Activated CD4-positive, alpha-beta T cell treated with anti-CD3 and anti-CD28 coated beads, Interleukin-10, Interleukin-2, amounts not matched to agents 100 ng/mL and 50 ng/mL, durations not matched to agents 16 hours and 8 hours (primary cell): ENCODE results near the gene CPNE2.

Source experiments
- DNase-seq: peaks from one replicate; pipeline ENCODE4 v3.0.0-alpha.2; 2020

CPNE2 gene

DNA sequence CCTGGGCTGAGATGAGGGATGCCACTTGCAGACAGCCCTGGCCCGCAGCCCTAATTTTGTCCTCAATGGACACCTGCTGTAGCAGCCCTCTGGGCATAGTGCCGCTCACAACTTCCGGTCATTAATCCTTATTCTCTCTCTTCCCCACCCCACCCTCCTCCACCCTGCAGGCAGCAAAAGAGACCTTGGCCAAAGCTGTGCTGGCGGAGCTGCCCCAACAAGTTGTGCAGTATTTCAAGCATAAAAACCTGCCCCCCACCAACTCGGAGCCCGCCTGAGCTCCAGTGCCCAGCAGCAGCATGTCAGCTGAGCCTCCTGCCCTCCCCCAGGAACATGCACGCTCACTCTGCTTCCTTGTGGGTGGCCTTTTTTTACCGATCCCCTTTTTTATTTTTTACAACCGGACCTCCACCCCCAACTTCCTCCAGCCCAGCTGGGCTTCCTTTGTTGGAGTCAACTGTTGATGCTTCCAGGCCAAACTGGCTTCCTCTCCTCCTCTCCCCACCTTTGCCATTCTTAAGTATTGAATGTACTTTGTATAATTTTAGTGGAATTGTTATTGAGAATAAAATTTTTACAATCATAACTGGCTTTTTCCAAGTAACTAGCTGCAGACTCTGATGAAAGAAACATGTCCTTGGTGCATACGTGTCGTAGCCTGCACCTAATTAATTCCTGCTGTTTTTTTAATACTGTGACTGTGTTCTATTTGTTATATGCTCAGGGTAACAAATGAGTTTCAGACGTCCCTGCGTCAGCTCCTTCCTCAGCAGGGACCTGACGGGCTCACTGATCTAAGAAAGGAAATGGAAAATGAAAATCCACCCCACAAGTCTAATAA, 55.2 kb downstream of the CPNE2 start:
- no peak for DNase-seq

DNA sequence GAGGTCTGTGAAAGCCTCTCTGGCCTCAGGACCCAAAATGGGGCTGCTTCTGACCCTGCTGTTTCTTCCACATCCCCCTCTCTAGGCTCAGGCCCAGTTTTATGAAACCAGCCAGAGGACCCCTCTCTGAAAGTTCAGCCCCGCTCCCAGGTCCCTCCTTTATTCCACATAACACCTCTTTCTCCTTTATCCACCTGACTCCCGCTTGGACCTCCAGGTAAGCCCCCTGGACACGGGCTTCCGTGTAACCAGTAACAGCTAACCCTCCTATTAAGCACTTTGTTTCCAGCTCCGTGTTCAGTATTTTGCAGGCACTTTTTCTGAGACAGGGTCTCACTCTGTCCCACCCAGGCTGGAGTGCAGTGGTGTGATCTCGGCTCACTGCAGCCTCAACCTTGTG, 56.1 kb downstream of the CPNE2 start:
- DNase-seq = no peak

DNA sequence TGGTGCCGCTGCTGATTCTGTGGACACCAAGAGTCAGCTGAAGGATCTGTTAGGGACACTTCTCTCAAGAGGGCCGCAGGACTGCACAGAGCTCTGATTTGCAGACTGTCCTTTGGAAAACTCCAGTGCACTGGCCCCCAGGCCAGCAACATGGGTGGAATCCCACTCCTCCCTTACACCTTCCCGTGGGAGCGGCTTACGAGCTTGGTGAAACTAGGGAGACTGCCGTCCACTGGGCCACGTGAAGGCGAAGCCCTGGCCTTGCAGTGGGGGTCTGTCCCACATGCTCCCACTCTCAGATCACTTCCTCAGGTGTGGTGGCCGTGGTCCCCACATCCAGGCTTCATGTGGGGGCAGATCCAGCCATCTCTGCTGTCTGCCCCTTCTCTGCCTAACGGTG, 57.0 kb downstream of the CPNE2 start:
- DNase-seq = no peak

DNA sequence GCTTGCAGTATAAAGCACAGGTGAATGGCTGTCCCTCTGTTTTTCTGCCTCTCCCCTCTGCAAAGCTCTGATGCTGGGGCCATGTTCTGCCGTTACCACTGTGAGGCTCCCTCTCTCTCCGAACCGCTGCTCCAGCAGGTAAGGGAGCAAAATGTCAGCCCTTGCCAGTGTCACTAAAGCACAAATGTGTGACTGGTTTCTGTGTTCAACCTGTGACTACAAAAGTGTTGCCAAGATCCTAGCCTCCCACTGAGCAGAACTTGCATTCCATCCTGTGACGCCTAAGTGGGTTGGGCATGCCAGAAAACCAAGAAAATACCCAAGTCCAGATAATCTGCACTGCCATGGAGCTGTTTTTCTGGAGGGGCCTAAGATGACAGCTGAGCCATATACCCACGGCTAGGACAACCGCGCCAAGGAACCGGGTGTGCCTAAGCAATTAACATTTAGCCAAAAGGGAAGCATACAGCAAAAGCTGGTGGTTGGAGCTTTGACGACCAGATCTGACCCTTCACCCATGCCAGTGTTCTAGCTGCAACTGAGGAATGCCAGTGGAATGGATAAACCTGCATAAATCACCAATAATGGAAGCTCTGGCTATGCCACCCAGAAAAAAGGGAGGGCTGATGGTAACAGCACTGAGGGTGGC, 58.4 kb downstream of the CPNE2 start:
- no peak for DNase-seq

DNA sequence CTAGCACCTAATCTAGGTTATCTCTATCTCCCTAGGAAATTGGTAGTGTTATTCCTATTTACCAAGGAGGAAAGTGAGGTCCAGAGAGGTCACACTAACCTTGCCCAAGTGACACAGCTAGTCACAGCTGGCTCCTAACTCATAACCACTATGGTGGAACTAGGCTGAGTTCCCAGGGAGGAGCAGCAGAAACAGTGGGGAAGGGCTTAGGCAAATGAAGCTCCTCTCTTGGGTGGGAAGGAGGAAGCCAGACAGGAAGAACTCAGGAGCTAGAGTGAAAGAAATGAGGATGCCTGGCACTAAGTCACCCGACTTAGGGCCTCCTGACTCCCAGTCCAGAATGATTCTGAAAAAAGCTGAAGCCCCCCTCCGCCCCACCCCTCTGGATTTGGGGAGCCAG, 59.0 kb downstream of the CPNE2 start:
- DNase-seq = no peak

DNA sequence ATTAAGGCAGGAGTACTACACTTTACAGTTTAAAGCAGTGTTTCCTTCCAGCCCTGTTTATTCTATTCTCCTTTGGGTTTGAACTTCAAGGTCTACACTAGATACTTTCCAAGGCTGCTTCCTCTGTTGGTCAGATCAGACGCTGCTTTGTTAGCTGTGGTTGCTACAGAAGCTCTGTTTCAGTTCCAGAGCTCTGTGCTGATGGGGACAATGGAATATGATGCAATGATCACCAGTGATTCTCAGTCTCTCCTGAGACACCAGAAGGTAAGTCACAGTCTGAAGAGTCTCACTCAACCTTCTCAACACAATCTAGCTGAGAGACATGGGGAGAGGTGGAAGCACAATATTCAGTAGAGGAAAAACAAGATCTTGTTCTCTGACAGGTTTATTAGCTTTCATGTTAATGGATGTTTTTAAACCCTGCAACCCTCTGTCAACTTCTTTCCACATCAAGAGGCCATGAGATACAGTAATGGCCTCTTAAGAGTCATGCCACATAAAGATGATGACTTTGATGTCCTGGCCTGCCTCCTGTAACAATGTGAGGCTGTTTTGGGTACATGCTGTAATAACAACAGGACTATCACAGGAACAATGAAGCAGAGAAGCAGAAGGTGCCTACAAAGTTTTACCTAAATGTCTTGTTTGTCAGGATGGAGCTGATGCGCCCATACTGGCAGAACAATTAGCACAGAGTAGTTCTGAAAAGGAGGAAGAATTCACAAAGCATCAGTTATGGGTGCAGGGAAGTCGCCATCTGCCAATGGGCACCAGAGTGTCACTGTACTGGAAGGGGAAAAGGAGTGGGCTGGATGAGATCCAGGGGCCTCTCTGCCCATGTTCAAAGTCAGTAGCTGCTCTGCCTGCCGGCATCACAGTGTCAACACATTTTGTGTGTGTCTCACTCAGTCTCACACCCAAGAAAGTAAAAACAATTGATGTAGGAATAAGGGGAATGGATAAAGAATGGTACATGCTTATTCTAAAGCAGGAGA, 60.0 kb downstream of the CPNE2 start:
- DNase-seq = no peak

DNA sequence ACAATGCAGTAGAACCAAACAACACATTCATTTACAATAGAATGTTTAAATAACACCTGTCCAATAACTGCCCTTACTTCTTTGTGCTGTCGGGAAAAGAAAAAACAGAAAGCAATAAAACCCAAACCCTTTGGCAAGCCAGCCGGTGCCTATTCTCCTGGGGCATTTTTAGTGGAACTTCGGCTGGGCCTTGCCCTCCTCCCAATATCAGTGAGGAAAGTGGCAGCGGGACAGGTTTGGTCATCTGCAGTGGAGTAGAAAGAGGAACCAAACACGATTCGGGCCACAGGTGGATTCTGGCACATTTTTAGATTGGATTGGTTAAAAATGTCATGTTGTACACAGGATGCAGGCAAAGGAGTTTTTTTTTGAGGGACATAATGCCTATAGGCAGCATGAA, 61.5 kb downstream of the CPNE2 start:
- DNase-seq = no peak

DNA sequence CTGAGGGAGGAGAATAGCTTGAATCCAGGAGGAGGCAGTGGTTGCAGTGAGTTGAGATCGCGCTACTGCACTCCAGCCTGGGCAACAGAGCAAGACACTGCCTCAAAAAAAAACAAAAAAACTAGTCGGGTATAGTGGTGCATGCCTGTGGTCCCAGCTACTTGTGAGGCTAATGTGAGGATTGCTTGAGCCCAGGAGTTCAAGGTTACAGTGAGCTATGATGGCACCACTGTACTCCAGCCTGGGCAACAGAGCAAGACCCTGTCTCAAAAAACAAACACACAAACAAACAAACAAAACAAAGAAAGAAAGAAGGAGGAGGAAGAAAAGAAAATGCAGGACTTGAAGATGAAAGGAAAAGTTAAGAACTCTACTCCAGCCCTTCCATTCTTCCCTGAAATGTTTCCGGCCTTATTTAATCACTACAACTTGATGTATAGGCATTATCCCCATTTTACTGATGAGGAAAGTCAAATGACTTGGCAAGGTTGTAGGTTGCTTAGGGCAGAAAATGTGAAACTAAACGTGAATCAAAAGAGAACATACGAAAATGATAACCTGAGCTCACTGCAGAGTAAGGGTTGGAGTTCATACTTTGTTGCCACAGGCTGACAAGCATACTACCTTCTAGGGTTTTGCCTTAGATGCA, 63.4 kb downstream of the CPNE2 start:
- DNase-seq = no peak

DNA sequence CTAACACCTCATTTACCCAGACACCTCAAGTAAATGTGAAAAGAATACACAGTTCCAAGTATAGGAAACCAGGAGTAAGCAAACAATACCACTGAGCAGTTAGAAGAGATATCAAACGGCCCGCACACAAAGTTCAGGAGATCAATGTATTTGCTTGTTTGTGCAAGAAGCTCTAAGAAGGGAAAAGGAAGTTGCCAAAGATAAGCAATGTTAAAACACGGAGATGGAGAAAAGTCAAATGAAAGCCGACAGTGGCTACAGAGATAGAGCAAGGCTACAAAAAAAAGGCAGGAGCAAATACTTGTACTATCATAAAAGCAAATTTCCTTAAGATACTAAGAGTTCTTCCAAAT, 63.9 kb downstream of the CPNE2 start:
- DNase-seq = no peak

DNA sequence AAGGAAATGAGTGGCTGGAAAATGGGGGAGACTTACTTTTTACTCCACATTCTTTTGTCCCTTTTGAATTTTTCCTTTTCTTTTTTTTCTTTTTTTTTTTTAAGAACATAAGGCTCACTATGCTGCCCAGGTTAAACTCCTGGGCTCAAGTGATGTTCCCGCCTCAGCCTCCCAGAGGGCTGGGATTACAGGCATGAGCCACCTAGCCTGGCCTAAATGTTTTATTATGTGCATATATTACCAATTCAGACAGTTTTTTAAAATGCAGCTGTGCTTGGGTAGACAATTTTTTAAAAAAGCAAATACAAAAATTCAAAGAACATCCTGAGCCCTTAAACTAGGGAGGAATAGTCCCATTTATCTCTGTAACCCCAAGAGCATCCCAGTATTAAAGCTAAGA, 65.2 kb downstream of the CPNE2 start:
- DNase-seq = no peak

DNA sequence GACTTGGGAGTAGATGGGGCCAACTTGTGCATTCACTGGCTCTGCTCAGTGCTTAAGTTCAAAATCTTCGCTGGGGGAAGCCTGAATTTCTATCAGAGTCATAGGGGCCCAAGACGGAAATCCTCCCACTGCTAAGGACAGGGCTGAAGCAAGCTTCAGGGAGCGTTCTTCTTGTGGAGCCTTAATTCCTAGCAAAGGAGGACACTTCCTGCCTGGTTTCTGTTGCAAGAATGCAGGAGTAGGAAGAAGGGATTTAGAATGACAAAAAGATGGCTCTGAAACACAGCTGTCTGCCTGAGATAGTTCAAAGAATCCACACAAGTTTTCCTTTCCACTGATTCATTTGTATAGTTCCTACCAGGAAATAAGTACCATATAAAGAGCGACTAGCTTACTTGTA, 67.1 kb downstream of the CPNE2 start:
- no peak for DNase-seq

DNA sequence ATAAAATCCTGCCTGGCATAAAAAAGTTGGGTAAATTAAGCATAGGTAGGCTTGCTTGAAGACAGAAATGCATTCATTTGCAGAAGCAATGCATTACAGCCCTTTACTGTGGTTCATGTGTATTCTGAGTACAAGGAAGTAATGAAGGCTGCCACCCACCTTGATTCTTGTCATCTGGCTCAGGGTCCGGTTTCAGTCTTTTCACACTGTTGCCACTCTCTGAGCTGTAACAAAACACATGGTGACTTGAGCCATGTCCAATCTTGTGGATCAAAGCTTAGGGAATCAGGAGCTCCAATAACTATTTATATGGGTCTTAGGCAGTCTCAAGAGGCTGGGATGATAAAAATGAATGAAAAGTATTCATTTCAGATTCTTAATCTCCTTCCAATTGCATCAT, 71.5 kb downstream of the CPNE2 start:
- DNase-seq = no peak

DNA sequence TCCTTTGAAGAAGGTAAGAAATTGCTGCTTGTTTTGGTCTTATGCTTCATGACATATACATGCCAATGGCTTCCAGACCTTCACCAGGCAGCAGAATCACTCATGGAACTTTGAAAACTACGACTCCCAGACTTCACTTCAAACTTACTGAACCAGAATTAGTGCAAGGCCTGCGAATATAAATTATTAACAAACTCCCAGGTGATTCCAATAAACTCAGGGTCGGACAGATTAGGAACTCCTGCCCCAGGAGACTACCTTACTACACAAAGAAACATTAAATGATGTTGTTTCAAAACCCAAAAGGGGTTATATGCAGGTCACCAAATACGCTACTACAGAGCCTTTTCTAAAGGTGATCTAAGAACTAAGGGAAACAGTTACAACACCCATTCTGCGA, 73.1 kb downstream of the CPNE2 start:
- DNase-seq = no peak

DNA sequence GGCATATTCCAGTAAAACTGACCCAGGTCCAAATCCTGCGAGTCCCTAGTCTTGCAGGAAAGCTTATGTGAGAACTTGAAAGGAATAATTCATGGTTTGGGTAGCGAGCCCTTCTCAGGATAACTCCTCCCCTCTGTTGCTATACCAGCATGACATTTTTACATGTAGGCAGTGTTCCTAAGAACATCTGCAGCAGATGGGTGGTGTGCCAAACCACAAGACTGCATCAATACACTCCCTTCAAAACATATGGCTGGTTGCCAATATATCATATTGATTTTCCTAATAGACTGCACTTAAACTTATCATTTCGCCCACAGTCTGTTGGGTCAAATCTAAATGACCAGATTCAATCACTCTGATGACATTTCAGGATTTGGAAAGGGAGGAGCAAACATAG, 73.6 kb downstream of the CPNE2 start:
- no peak for DNase-seq

DNA sequence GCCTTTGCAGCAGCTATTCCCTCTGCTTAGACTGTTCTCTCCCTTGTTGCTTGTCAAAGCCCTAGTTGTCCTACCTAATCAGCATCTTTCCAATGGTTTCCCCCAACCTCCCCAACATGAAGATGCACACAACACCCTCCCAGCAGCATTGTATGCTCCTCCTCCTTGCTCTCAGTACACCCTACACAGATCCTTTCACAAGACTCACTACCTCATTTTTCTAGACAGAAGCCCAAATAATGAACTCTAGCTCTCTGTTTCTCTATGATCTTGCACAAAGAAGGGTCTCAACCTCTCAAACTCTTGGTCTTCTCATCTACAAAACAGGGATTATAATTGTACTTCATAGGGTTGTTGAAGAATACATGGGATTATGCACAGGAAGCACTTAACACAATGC, 74.1 kb downstream of the CPNE2 start:
- DNase-seq = no peak

DNA sequence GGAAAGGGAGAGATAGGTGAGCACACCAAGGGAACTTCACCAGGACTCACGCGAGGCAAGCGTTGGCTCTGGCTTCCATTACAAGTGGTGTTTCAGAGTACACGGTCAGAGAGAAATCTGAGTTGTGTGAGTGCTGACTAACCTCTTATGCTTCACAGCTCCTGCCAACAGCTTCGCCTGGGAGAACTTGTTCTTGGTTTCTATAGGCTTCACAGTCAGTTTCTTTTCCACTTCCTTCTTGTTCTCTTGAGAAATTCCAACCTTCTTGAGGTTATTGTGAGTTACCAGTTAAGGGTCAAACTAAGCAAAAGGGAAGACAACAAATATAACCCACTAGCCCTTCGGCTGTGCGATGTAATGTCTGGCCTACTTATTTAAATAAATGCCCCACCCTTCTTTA, 74.6 kb downstream of the CPNE2 start:
- DNase-seq = no peak

DNA sequence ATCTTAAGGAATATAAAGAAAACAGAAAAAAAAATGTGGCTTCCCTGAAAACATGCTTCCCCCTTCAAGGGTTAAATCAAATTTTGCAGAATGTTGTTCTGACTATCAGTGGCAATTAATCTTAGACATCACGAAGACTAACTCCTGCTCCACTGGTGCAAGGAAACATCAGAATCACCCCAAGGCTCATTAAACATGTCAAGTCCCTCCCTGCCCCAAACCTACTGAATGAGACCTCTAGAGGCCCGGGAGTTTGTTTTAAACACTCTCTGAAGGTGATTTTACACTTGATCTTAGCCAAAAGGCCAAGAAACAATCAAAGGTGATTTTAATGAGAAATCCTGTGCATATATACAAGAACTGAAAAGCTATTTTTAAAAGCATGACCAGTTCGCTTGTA, 75.2 kb downstream of the CPNE2 start:
- no peak for DNase-seq

DNA sequence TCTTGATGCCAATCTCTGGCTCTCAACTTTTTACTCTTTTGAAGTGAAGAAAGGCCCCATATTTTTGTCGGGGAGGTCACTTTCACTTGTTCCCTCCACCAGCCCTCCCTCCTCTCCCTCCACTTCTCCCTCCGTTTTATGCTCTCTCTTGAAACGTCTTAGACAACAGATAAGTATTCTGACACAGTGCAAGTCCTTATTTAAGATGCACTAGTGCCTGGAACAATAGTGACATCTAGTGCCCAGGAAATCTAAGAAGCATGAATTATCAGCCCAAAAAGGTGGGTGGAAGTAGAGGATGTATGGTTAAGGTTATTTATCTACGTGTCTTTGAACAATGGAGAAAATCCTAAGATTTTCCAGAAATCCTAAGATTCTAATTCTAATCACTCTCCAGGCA, 75.6 kb downstream of the CPNE2 start:
- peak; percentile 47 for DNase-seq

DNA sequence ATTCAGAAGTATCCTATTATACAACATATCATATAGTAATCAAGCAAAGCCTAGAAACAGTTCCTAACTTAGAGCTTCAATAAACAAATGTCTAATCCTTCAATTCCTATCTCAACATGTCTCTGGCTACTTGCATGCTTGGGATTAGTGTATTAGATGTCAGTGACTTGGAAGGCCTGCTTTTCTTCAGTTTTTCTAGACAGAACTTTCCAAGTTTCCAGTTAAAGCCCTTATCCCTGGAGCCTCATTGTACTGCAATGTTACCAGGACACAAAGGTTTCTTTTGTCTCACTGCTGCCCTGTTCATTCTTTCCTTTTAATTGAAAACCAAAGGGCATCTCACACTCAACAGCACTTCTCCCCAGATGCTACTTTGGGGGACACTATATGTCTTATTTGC, 76.9 kb downstream of the CPNE2 start:
- DNase-seq = no peak

DNA sequence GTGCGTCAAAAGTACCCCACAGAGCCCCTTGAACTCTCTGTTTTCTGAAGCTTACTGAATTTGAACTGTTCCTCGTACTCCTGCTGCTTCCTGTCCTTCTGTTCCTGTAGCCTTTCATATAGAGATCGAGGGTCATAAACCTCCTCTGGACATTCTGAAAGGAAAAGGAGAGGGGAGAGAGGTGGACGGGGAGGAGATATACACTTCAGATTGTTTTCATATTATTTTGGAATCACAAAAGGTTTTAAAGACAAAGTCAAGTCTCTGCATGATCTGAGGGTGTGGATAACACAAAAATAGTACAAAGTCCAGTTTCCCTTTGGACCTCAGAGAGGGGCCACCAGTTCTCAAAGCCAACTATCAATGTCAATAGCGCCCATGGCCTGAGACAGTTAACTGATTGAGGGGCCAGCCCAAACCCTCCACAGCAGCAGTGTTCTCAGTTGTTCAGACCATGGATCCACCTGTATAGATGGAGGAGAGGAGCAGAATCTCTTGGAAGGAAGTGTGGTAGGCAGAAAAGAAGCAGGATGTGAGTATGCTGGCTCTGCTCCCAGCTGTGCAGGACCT, 80.4 kb downstream of the CPNE2 start:
- DNase-seq = no peak

DNA sequence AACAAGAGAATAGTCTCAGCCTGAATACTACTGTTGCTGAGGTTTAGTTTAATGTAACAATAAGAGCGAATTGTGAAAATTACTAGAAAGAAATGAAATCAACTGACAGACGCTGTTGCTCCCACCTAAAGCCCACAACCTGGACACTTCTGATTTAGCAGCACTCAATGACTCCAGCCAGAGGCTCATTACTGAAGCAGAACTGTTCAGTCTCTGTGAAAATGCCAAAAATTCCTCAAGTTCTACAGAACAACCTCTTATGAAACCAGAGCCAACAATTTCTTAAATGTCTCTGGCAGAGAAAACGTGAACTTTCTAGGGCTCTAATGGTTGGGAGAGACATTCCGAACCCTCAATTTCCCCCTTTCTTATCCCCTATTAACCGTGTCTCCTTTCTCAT, 83.5 kb downstream of the CPNE2 start:
- no peak for DNase-seq

DNA sequence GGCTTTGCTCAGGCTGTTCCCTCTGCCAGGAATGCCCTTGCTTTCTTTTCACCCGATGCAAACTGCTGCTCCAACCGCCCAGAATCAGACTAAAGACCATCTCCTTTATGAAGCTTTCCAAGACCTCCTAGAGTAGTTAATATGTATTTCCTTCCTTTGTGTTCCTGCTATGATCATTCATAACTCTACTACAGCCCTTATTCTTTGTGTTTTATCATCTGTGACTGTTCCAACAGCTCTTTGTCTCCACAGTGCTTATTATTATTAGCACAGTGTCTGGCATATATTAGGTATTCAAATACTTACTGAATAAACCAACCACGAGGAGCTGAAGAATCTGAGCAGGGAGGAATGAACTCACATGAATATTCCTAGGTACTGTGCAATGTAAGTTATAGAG, 85.8 kb downstream of the CPNE2 start:
- DNase-seq = no peak

DNA sequence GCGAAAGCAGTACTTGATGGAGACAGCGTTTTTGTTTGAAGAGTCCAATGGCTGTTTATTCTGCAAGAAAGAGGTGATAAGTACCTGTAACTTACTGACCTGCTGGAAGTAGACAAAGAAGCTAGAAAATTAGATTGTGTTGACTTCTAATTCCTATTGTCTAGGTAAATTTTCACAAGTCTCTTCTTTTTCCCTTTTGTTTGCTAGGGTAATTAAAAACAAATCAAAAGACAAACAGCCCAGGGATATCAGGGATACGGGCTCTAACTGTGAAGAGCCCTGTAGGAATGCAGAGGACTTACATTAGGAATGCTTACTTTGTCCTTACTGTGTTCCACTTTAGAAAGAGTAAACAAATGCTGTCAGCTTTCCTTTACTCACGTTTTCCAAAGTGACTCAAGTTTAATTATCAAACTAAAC, 86.4 kb downstream of the CPNE2 start:
- no peak for DNase-seq
